ENCODE measurements around the gene ACLY.

GRCh38 chr17:41928693-41929251 is 10.0 kb upstream of the ACLY start:
- no peak for TF ChIP-seq CTCF (conservative IDR thresholded peaks at IDR 0.05 in 1 of 2, IDR thresholded peaks at IDR 0.05 in 1 of 2; ENCODE audit: extremely low read depth in 1 of 2, insufficient read depth in 1 of 2, low read depth in 1 of 2, low read length in 2 of 2)
- no peak for TF ChIP-seq EZH2 (IDR thresholded peaks at IDR 0.05; ENCODE audit: borderline replicate concordance, low read length)

Data from mammary epithelial cell (primary cell).